HCT116 (cell line): ENCODE measurements around the gene CERS3. TPM values are rescaled to one million over a fixed set of nuclear protein-coding genes. Genes with fewer than 3 reads are reported as not detected.

Experiments
- ATAC-seq: fragments of 200-7000 bp; cut with Tn5 transposase; 2 replicates; pipeline ENCODE4 v1.9.1; 2020; ENCODE audit warnings: mild to moderate bottlenecking, moderate library complexity
- BruUV-seq: library from RNA; stranded (reverse); fragments of 400-500 nt; replicated peaks from 2 replicates; lab custom pipeline; 2021; lab: Mats Ljungman, UMichigan
- CTCF ChIA-PET: fragments of 300-600 bp; sonication (Branson Sonifier 250); formaldehyde crosslinking; loops from one replicate; lab custom pipeline; 2021; ENCODE audit warnings: antibody characterized with exemption; lab: Charles Lee
- POLR2A ChIA-PET: fragments of 300-600, 350-600 bp; sonication (Branson Sonifier 250); formaldehyde crosslinking; loops from one replicate; lab custom pipeline; 2021; ENCODE audit warnings: antibody characterized with exemption; lab: Charles Lee
- RAD21 ChIA-PET, 2 experiments: fragments of 300-600 bp; sonication (Branson Sonifier 250); formaldehyde crosslinking; loops; one replicate each; lab custom pipeline; 2023; ENCODE audit warnings: low total read pairs in 2 of 2; ENCODE audit not compliant: uncharacterized antibody in 2 of 2, unreplicated experiment in 2 of 2, low non-redundant PET in 1 of 2; lab: Charles Lee
- DNase-seq: peaks from one replicate; pipeline ENCODE4 v3.0.0-alpha.2; 2010; ENCODE audit warnings: low read depth, low spot score
- H2AFZ ChIP-seq: fragments of 200-600 bp; shearing (Covaris generic), sonication (generic); 2 replicates; pipeline ENCODE4 v1.6.1; 2017; ENCODE audit warnings: low read depth, mixed run types, mixed read lengths, antibody characterized with exemption, low read length; ENCODE audit not compliant: poor library complexity, severe bottlenecking
- H3K27ac ChIP-seq: 2 replicates; pipeline ENCODE4 v1.5.1; 2012; ENCODE audit warnings: low read depth, low read length
- H3K27me3 ChIP-seq: fragments of 200-600 bp; sonication (generic); 2 replicates; pipeline ENCODE4 v1.6.1; 2016; ENCODE audit warnings: mixed run types, low read length, mixed read lengths; ENCODE audit not compliant: insufficient read depth
- H3K36me3 ChIP-seq, 2 experiments: fragments of 200-500 bp in 1 of 2; fragments of 200-600 bp in 1 of 2; sonication (Bioruptor generic) in 1 of 2; sonication (generic) in 1 of 2; 2 replicates each; pipeline versions ENCODE4 v1.5.1 to v1.6.1; 2014 to 2016; ENCODE audit warnings: low read length in 2 of 2, inconsistent platforms in 1 of 2, mixed read lengths in 1 of 2, mixed run types in 1 of 2; ENCODE audit not compliant: insufficient read depth in 2 of 2, control insufficient read depth in 1 of 2
- H3K4me1 ChIP-seq, 2 experiments: fragments of 200-600 bp in 1 of 2; sonication (generic) in 1 of 2; 2 replicates each; pipeline versions ENCODE4 v1.5.1 to v1.6.1; 2012 to 2017; ENCODE audit warnings: low read length in 2 of 2, inconsistent platforms in 1 of 2, mild to moderate bottlenecking in 1 of 2, mixed read lengths in 1 of 2, mixed run types in 1 of 2, moderate library complexity in 1 of 2; ENCODE audit not compliant: insufficient read depth in 2 of 2, control insufficient read depth in 1 of 2
- H3K4me2 ChIP-seq: fragments of 200-600 bp; sonication (generic); 2 replicates; pipeline ENCODE4 v1.6.1; 2017; ENCODE audit warnings: mixed run types, low read length, mixed read lengths
- H3K4me3 ChIP-seq, 2 experiments: fragments of 200-600 bp in 1 of 2; sonication (generic) in 1 of 2; replicated peaks in 1 of 2; 2 replicates each; pipeline ENCODE4 v1.5.1; 2011 to 2016; ENCODE audit warnings: low read length in 2 of 2, control low read depth in 1 of 2, low read depth in 1 of 2, mild to moderate bottlenecking in 1 of 2, mixed read lengths in 1 of 2, mixed run types in 1 of 2
- H3K79me2 ChIP-seq: fragments of 200-600 bp; sonication (generic); 2 replicates; pipeline ENCODE4 v1.6.1; 2017; ENCODE audit warnings: mild to moderate bottlenecking, mixed run types, low read length, moderate library complexity, mixed read lengths; ENCODE audit not compliant: insufficient read depth
- H3K9ac ChIP-seq: fragments of 200-600 bp; sonication (generic); 2 replicates; pipeline ENCODE4 v1.6.1; 2016; ENCODE audit warnings: low read length, mixed read lengths
- H3K9me2 ChIP-seq: fragments of 200-600 bp; sonication (generic), shearing (Covaris generic); 2 replicates; pipeline ENCODE4 v1.6.1; 2017; ENCODE audit warnings: mixed run types, mild to moderate bottlenecking, moderate library complexity; ENCODE audit not compliant: insufficient read depth
- H3K9me3 ChIP-seq, 2 experiments: fragments of 200-500 bp in 1 of 2; fragments of 200-600 bp in 1 of 2; sonication (Bioruptor generic) in 1 of 2; sonication (generic) in 1 of 2; 2 replicates each; pipeline ENCODE4 v1.6.1; 2014 to 2017; ENCODE audit warnings: low read length in 2 of 2, mixed read lengths in 2 of 2, inconsistent platforms in 1 of 2, low read depth in 1 of 2, mild to moderate bottlenecking in 1 of 2, mixed run types in 1 of 2, moderate library complexity in 1 of 2; ENCODE audit not compliant: control insufficient read depth in 1 of 2, insufficient read depth in 1 of 2
- H4K20me1 ChIP-seq: fragments of 200-600 bp; sonication (generic), shearing (Covaris generic); 2 replicates; pipeline ENCODE4 v1.6.1; 2017; ENCODE audit warnings: mixed run types, mild to moderate bottlenecking, moderate library complexity; ENCODE audit not compliant: insufficient read depth
- CBX3 ChIP-seq: IDR thresholded peaks from 2 replicates; pipeline ENCODE4 v1.6.1; 2012; ENCODE audit warnings: low read depth
- CEBPB ChIP-seq: IDR thresholded peaks from 2 replicates; pipeline ENCODE4 v1.6.1; 2012; ENCODE audit warnings: low read depth
- EGR1 ChIP-seq: IDR thresholded peaks from 2 replicates; pipeline ENCODE4 v1.6.1; 2012; ENCODE audit warnings: low read depth
- ELF1 ChIP-seq: IDR thresholded peaks from 2 replicates; pipeline ENCODE4 v1.6.1; 2012; ENCODE audit warnings: low read depth, borderline replicate concordance
- EZH2 ChIP-seq: fragments of 200-600 bp; sonication (generic); IDR thresholded peaks from 2 replicates; pipeline ENCODE4 v1.6.1; 2017; ENCODE audit warnings: antibody characterized with exemption, mixed run types
- FOSL1 ChIP-seq: IDR thresholded peaks from 2 replicates; pipeline ENCODE4 v1.6.1; 2012; ENCODE audit warnings: low read depth
- JUND ChIP-seq: IDR thresholded peaks from 2 replicates; pipeline ENCODE4 v1.6.1; 2012
- POLR2A ChIP-seq: IDR thresholded peaks from 2 replicates; pipeline ENCODE4 v1.7.0; 2011; ENCODE audit warnings: borderline replicate concordance; ENCODE audit not compliant: insufficient read depth, insufficient read length; ENCODE audit errors: extremely low read depth
- POLR2AphosphoS5 ChIP-seq: IDR thresholded peaks from 2 replicates; pipeline ENCODE4 v1.6.1; 2011; ENCODE audit warnings: mild to moderate bottlenecking, low read depth, low read length, moderate library complexity
- SIN3A ChIP-seq: IDR thresholded peaks from 2 replicates; pipeline ENCODE4 v1.6.1; 2012; ENCODE audit warnings: low read depth
- SP1 ChIP-seq: IDR thresholded peaks from 2 replicates; pipeline ENCODE4 v1.6.1; 2012; ENCODE audit warnings: low read depth
- SRF ChIP-seq: IDR thresholded peaks from 2 replicates; pipeline ENCODE4 v1.6.1; 2012; ENCODE audit warnings: low read depth
- TCF7L2 ChIP-seq: IDR thresholded peaks from 2 replicates; pipeline ENCODE4 v1.7.0; 2011; ENCODE audit warnings: borderline replicate concordance, inconsistent platforms; ENCODE audit not compliant: insufficient read depth, insufficient read length; ENCODE audit errors: extremely low read depth
- ZFX ChIP-seq: fragments of 450-650 bp; IDR thresholded peaks from 2 replicates; pipeline ENCODE4 v1.6.1; 2017
- ZNF274 ChIP-seq: fragments of 200-500 bp; sonication (Bioruptor generic); IDR thresholded peaks from 2 replicates; pipeline ENCODE4 v1.6.1; 2014; ENCODE audit warnings: mild to moderate bottlenecking, low read depth, low read length, inconsistent platforms
- intact Hi-C: fragments of 100-400 bp; cut with micrococcal nuclease; formaldehyde crosslinking; loops from 2 replicates; pipeline ENCODE4 v1.10.0; 2022
- total RNA-seq: library from RNA; stranded (reverse); gene quantifications from one replicate; pipeline ENCODE4 v1.2.1, GENCODE V29; 2021; ENCODE audit not compliant: unreplicated experiment
- TF ChIP-seq, protein P1 (sequence below): IDR thresholded peaks from 2 replicates; pipeline ENCODE4 v1.6.1; 2012
- TF ChIP-seq, protein P2 (sequence below): IDR thresholded peaks from 2 replicates; pipeline ENCODE4 v1.6.1; 2012
- TF ChIP-seq, protein P3 (sequence below): IDR thresholded peaks from 2 replicates; pipeline ENCODE4 v1.6.1; 2011; ENCODE audit warnings: mild to moderate bottlenecking, low read length, moderate library complexity; ENCODE audit not compliant: insufficient replicate concordance; ENCODE audit errors: extremely low read depth
- TF ChIP-seq, protein P4 (sequence below), 3 experiments: fragments of 200-600 bp in 1 of 3; sonication (generic) in 1 of 3; IDR thresholded peaks in 2 of 3; conservative IDR thresholded peaks in 1 of 3; 2 replicates each; pipeline ENCODE4 v1.5.1; 2012 to 2017; ENCODE audit warnings: low read depth in 2 of 3, low read length in 2 of 3, antibody characterized with exemption in 1 of 3, borderline replicate concordance in 1 of 3, control low read depth in 1 of 3, mild to moderate bottlenecking in 1 of 3, mixed read lengths in 1 of 3, mixed run types in 1 of 3, moderate library complexity in 1 of 3; ENCODE audit not compliant: insufficient read depth in 1 of 3

Gene CERS3
- total RNA-seq, 1 experiment from 2014 or later, result not detected

DNA sequence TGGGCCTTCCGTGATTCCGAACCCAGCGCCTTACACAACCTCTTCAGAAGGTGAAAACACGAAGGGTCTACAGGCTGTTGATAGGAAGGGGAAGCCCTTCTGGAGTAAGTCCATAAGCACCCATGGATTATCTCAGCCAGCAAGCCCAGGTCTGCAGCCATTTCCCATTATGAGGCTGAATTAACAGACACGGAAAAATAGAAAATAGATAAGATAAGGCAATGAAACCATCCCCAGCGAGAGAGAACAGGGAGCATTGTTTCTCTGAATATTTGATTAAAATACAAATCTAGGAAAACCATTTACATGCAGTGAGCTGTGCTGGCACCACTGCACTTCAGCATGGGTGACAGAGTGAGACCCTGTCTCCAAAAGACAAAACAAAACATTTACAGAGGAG, 16.2 kb upstream of the CERS3 start:
- ChIA-PET CTCF (no interaction called here), POLR2A (no interaction called here)
- Histone ChIP-seq H3K4me2 (no peak overlapping the region), H3K4me1 (no peaks in the 10 kb centered on the region), H3K27me3 (no peaks in the 10 kb centered on the region)
- no peak for DNase-seq
- no peak for TF ChIP-seq ZNF274
- TF ChIP-seq EGR1, result no peak
- no peak for TF ChIP-seq SP1
- TF ChIP-seq, protein P1, sequence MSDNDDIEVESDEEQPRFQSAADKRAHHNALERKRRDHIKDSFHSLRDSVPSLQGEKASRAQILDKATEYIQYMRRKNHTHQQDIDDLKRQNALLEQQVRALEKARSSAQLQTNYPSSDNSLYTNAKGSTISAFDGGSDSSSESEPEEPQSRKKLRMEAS, result no peak
- TF ChIP-seq CBX3, result no peak
- no peak for TF ChIP-seq SIN3A
- TF ChIP-seq TCF7L2, result no peak
- no peak for TF ChIP-seq POLR2AphosphoS5
- TF ChIP-seq, all 23 proteins: peak for 0
- Histone ChIP-seq H4K20me1 (no peaks in the 10 kb centered on the region), H3K9ac (no peak overlapping the region), H3K79me2 (no peaks in the 10 kb centered on the region), H3K27ac (no peak overlapping the region), H3K36me3 (no peaks in the 10 kb centered on the region), H3K9me3 (no peaks in the 10 kb centered on the region), H3K9me2 (no peaks in the 10 kb centered on the region), H3K4me3 (no peak overlapping the region), H2AFZ (no peak overlapping the region)
- no peak for ATAC-seq
- RAD21 ChIA-PET, result no interaction called here
- BruUV-seq, result no TSS peak
- intact Hi-C loops, result no loop called here

DNA sequence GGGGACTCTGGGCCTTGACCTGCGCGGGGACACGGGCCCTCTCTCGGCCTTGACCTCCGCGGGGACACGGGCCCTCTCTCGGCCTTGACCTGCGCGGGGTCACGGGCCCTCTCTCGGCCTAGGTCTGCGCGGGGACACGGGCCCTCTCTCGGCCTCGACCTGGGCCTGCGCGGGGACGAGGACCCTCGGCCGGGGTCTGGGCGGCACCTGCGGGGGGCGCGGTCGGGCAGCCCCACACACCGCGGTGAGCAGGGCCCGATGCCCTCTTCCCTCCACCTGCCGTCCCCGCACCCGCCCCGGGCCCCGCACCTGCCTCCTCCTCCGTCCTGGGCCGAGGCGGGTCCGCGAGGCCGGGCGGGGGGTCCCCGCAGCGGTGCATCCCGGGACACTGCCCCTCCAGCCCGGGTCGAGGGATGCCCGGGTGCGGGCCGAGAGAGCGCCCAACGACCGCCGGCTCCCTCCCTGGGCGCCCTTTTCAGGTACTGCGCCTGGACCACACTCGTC, 15.6 kb upstream of the CERS3 start:
- Histone ChIP-seq H2AFZ (no peak overlapping the region), H4K20me1 (no peaks in the 10 kb centered on the region), H3K4me3 (no peak overlapping the region), H3K79me2 (no peaks in the 10 kb centered on the region), H3K27ac (no peak overlapping the region; the same call in 1 of the 2 replicates), H3K9ac (no peak overlapping the region), H3K9me3 (no peaks in the 10 kb centered on the region), H3K4me2 (no peak overlapping the region), H3K4me1 (no peaks in the 10 kb centered on the region), H3K9me2 (no peaks in the 10 kb centered on the region), H3K36me3 (no peaks in the 10 kb centered on the region), H3K27me3 (no peaks in the 10 kb centered on the region)
- DNase-seq (no peak), ATAC-seq (no peak)
- intact Hi-C loops, result no loop called here
- no TSS peak for BruUV-seq
- ChIA-PET POLR2A (no interaction called here), CTCF (no interaction called here), RAD21 (no interaction called here)
- TF ChIP-seq EGR1, result no peak
- TF ChIP-seq EZH2, result no peak
- no peak for TF ChIP-seq ELF1
- TF ChIP-seq, protein P2, sequence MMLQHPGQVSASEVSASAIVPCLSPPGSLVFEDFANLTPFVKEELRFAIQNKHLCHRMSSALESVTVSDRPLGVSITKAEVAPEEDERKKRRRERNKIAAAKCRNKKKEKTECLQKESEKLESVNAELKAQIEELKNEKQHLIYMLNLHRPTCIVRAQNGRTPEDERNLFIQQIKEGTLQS, result no peak
- TF ChIP-seq, protein P3, sequence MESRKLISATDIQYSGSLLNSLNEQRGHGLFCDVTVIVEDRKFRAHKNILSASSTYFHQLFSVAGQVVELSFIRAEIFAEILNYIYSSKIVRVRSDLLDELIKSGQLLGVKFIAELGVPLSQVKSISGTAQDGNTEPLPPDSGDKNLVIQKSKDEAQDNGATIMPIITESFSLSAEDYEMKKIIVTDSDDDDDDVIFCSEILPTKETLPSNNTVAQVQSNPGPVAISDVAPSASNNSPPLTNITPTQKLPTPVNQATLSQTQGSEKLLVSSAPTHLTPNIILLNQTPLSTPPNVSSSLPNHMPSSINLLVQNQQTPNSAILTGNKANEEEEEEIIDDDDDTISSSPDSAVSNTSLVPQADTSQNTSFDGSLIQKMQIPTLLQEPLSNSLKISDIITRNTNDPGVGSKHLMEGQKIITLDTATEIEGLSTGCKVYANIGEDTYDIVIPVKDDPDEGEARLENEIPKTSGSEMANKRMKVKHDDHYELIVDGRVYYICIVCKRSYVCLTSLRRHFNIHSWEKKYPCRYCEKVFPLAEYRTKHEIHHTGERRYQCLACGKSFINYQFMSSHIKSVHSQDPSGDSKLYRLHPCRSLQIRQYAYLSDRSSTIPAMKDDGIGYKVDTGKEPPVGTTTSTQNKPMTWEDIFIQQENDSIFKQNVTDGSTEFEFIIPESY, result no peak
- no peak for TF ChIP-seq CBX3
- TF ChIP-seq CEBPB, result no peak
- no peak for TF ChIP-seq ZNF274
- TF ChIP-seq SIN3A, result no peak
- TF ChIP-seq, protein P4, sequence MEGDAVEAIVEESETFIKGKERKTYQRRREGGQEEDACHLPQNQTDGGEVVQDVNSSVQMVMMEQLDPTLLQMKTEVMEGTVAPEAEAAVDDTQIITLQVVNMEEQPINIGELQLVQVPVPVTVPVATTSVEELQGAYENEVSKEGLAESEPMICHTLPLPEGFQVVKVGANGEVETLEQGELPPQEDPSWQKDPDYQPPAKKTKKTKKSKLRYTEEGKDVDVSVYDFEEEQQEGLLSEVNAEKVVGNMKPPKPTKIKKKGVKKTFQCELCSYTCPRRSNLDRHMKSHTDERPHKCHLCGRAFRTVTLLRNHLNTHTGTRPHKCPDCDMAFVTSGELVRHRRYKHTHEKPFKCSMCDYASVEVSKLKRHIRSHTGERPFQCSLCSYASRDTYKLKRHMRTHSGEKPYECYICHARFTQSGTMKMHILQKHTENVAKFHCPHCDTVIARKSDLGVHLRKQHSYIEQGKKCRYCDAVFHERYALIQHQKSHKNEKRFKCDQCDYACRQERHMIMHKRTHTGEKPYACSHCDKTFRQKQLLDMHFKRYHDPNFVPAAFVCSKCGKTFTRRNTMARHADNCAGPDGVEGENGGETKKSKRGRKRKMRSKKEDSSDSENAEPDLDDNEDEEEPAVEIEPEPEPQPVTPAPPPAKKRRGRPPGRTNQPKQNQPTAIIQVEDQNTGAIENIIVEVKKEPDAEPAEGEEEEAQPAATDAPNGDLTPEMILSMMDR (IDR thresholded peaks at IDR 0.05 in 2 of 3, conservative IDR thresholded peaks at IDR 0.05 in 1 of 3; ENCODE audit: borderline replicate concordance in 1 of 3, insufficient read depth in 1 of 3, low read depth in 2 of 3, low read length in 2 of 3), result no peak
- no peak for TF ChIP-seq POLR2A
- no peak for TF ChIP-seq FOSL1
- TF ChIP-seq SRF, result no peak
- TF ChIP-seq JUND, result no peak
- TF ChIP-seq ZFX, result no peak
